IMR-90 (cell line): Measurements from ENCODE around the gene DOCK1.

Experiments used
- BHLHE40 ChIP-seq: fragments of 150-350 bp; IDR thresholded peaks from 2 replicates; pipeline ENCODE4 v1.6.1; 2016; ENCODE audit warnings: mild to moderate bottlenecking, low read depth, low read length
- CEBPB ChIP-seq: IDR thresholded peaks from 2 replicates; pipeline ENCODE4 v1.6.1; 2012; ENCODE audit warnings: low read depth, low read length, improper control_type of control experiment
- MXI1 ChIP-seq: IDR thresholded peaks from 2 replicates; pipeline ENCODE4 v1.6.1; 2012; ENCODE audit warnings: low read depth, mild to moderate bottlenecking, low read length, moderate library complexity, borderline replicate concordance
- POLR2A ChIP-seq: IDR thresholded peaks from 2 replicates; pipeline ENCODE4 v1.6.1; 2012; ENCODE audit warnings: mild to moderate bottlenecking, low read depth, low read length
- RAD21 ChIP-seq: IDR thresholded peaks from 2 replicates; pipeline ENCODE4 v1.6.1; 2012; ENCODE audit warnings: low read length, improper control_type of control experiment
- RCOR1 ChIP-seq: IDR thresholded peaks from 2 replicates; pipeline ENCODE4 v1.6.1; 2012; ENCODE audit warnings: mild to moderate bottlenecking, low read length, improper control_type of control experiment; ENCODE audit not compliant: insufficient replicate concordance
- SMC3 ChIP-seq: fragments of 150-350 bp; IDR thresholded peaks from 2 replicates; pipeline ENCODE4 v1.6.1; 2016; ENCODE audit warnings: low read depth, mild to moderate bottlenecking, antibody characterized with exemption, low read length, moderate library complexity
- USF2 ChIP-seq: fragments of 150-350 bp; IDR thresholded peaks from 2 replicates; pipeline ENCODE4 v1.6.1; 2017; ENCODE audit warnings: mild to moderate bottlenecking, antibody characterized with exemption, low read length, low read depth
- TF ChIP-seq, protein P1 (sequence below): conservative IDR thresholded peaks from 2 replicates; pipeline ENCODE4 v1.5.1; 2012; ENCODE audit warnings: mild to moderate bottlenecking, low read depth, low read length, improper control_type of control experiment

- TF ChIP-seq SMC3 (no peak), CEBPB (no peak), RCOR1 (no peak), MXI1 (no peak), POLR2A (no peak), BHLHE40 (no peak), RAD21 (no peak), USF2 (no peak)
- TF ChIP-seq, protein P1, sequence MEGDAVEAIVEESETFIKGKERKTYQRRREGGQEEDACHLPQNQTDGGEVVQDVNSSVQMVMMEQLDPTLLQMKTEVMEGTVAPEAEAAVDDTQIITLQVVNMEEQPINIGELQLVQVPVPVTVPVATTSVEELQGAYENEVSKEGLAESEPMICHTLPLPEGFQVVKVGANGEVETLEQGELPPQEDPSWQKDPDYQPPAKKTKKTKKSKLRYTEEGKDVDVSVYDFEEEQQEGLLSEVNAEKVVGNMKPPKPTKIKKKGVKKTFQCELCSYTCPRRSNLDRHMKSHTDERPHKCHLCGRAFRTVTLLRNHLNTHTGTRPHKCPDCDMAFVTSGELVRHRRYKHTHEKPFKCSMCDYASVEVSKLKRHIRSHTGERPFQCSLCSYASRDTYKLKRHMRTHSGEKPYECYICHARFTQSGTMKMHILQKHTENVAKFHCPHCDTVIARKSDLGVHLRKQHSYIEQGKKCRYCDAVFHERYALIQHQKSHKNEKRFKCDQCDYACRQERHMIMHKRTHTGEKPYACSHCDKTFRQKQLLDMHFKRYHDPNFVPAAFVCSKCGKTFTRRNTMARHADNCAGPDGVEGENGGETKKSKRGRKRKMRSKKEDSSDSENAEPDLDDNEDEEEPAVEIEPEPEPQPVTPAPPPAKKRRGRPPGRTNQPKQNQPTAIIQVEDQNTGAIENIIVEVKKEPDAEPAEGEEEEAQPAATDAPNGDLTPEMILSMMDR: no peak
Observed at GRCh38 chr10:126997801-126998590, 92.8 kb downstream of the DOCK1 start.
